Effector memory CD4-positive, alpha-beta T cell (primary cell): ENCODE data around the gene ZFP36.

Source experiments
- DNase-seq, 3 donors: peaks; one replicate each; pipeline ENCODE4 v3.0.0-alpha.2; 2020
- H3K27ac ChIP-seq: 2 replicates; pipeline ENCODE4 v1.7.0; 2013; ENCODE audit warnings: mild to moderate bottlenecking, low read length, moderate library complexity; ENCODE audit not compliant: insufficient read depth, poor library complexity, severe bottlenecking
- H3K27me3 ChIP-seq: replicated peaks from 2 replicates; pipeline ENCODE4 v1.7.0; 2013; ENCODE audit warnings: mild to moderate bottlenecking, low read length; ENCODE audit not compliant: insufficient read depth, control insufficient read depth, poor library complexity, severe bottlenecking
- H3K36me3 ChIP-seq: 2 replicates; pipeline ENCODE4 v1.7.0; 2013; ENCODE audit warnings: mild to moderate bottlenecking, low read length, moderate library complexity; ENCODE audit not compliant: control insufficient read depth, insufficient read depth
- H3K4me1 ChIP-seq: 2 replicates; pipeline ENCODE4 v1.7.0; 2013; ENCODE audit warnings: low read length, mild to moderate bottlenecking; ENCODE audit not compliant: control insufficient read depth, insufficient read depth, poor library complexity, severe bottlenecking
- H3K4me3 ChIP-seq: 2 replicates; pipeline ENCODE4 v1.7.0; 2013; ENCODE audit warnings: low read length, low read depth, mild to moderate bottlenecking; ENCODE audit not compliant: insufficient read depth, poor library complexity, severe bottlenecking
- H3K9me3 ChIP-seq: 2 replicates; pipeline ENCODE4 v1.7.0; 2013; ENCODE audit warnings: mild to moderate bottlenecking, low read length, moderate library complexity; ENCODE audit not compliant: control insufficient read depth
- total RNA-seq, 3 donors: gene quantifications; one replicate each; lab custom pipeline; 2026; lab: John Stamatoyannopoulos, UW

Gene ZFP36, protein sequence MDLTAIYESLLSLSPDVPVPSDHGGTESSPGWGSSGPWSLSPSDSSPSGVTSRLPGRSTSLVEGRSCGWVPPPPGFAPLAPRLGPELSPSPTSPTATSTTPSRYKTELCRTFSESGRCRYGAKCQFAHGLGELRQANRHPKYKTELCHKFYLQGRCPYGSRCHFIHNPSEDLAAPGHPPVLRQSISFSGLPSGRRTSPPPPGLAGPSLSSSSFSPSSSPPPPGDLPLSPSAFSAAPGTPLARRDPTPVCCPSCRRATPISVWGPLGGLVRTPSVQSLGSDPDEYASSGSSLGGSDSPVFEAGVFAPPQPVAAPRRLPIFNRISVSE
- 1,714 to 3,699 (median 1,914) reads per million in 3 donors for total RNA-seq

DNA sequence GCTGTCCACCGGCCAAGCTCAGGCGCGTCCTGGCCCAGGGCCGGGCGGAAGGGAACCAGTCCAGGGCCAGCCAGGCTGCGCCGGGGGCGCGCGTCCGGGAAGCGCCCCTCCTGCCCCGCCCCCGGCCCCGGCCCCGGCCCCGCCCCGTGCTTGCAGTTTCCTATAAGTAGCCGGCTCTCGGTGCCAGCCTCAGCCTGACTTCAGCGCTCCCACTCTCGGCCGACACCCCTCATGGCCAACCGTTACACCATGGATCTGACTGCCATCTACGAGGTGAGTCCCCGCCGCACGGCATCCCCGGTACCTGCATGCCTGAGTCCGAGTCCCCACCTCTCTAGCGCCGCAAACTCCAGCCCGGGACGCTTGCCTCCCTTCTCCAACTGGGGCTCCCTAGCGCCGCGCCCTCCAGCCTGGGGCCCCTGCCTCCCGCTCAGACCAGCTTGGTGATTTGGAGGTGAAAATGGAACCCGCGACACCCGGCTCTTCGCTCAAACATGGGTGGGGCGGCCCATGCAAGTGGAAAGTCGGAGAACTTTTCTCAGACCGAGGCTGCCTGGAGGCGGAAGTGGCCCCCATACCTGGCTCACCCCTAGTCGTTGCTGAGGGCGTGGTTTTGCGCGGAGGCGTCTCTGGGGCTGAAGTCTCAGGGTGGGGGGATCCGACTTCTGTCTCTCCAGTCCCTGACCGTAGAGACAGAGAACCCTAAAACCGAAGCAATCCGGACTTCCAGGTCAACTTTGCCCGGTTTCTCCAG, at the start of gene ZFP36:
Gene ZFP36, plus strand, starts transcription at position 192 of the 754 bp plus-strand sequence. Its CDS starts 58 bp downstream, at position 250.
- no peaks in the 10 kb centered on the region for H3K27me3 ChIP-seq
- H3K27ac ChIP-seq, result peak within 1 kb of the TSS; percentile 100
- peak within 1 kb of the TSS; percentile 99 for H3K4me3 ChIP-seq
- H3K9me3 ChIP-seq, result no peaks in the 10 kb centered on the region
- H3K36me3 ChIP-seq, result peaks cover 22% of the 10 kb centered on the region
- peaks cover 55% of the 10 kb centered on the region for H3K4me1 ChIP-seq
- peak; percentile 83 to 91 (median 86) for DNase-seq

DNA sequence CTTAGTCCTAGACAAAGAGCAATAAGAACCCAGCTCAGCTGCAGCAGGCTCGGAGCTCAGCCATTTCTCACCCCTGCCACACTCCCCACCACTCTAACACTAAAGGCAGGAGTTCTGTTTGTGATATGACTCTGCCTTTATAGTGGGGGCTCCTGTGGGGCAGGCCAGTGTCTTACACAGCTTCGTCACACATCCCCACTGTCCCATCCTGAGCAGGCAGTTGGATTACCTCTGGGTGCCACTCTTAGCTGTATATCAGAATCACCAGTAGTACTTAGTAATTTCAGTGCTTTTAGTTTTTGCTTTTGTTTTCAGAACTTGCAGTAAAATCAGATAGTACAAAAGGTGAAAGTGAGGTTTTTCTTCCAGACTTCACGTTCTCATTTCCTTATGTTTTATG, 47.6 kb upstream of the ZFP36 start:
- no peak overlapping the region for H3K4me3 ChIP-seq
- H3K9me3 ChIP-seq, result no peaks in the 10 kb centered on the region
- H3K27me3 ChIP-seq, result no peaks in the 10 kb centered on the region
- H3K27ac ChIP-seq, result no peak overlapping the region
- no peak for DNase-seq
- no peaks in the 10 kb centered on the region for H3K4me1 ChIP-seq
- peaks cover 58% of the 10 kb centered on the region for H3K36me3 ChIP-seq

DNA sequence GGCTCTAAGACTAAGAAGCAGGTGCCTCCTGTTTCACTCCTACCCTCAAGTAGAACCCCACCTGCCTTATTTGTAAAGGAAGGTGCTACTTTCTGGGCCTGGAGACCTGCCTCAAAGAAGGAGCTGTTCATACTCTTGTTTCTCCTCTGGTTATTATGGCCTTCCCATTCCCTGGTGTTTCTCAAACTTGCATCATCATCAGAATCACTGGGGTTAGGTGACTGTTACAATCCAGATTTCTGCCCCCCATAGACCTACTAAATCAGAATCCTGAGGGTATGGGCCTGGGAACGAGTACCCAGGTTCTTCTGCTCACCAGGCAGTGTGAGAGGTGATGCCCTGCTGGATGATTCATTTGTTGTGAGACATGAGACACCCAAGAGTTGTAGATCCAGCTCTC, 46.0 kb upstream of the ZFP36 start:
- H3K27ac ChIP-seq, result no peak overlapping the region
- H3K9me3 ChIP-seq, result no peaks in the 10 kb centered on the region
- peaks cover 42% of the 10 kb centered on the region for H3K36me3 ChIP-seq
- no peaks in the 10 kb centered on the region for H3K4me1 ChIP-seq
- no peak for DNase-seq
- no peaks in the 10 kb centered on the region for H3K27me3 ChIP-seq
- H3K4me3 ChIP-seq, result no peak overlapping the region

DNA sequence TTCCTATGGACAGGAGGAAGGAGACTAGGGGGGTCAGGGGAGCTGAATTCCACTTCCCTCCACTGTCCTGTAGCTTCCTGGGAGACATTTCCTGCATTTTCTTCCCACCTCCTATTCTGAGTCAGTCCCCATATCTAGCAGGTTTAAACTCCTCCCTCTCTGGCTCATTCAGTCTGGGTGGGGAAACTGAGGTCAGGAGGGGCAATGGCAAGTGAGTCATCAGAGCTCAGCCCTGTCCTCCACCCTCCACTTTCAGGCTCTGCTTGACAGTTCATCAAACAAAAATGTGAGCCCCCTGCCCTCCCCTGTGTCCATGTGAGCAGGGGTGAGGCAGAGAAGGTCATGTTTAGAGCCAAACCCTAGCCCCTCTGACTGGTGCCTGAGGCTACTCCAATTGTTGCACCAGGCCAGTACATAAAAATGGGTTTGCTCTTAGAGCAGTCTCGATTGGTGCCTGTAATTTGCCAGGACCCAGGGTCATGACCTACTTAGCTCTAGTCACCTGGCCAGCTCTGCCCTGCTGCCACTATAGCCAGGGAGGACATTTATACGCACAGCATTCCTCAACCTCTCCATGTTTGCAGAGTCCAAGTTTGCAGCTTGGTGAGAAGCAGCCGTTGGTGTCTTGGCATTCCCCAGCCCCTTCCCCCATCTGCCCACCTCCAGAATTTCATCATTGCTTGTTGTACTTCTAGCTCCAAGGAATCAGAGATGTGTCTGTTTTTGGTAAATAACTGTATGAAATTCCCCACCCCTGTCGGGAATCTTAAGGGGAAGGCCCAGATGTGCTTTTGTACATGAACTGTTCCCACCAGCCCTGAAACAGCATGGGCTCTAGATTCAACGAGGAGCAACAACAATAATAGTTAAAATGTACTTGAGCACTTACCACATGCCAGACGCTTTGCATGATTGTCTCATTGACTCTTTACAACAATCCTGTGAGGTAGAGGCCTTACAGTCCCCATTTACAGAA, 43.7 kb upstream of the ZFP36 start:
- no peak for DNase-seq
- Histone ChIP-seq H3K36me3 (peaks cover 24% of the 10 kb centered on the region), H3K27ac (no peak overlapping the region), H3K9me3 (no peaks in the 10 kb centered on the region), H3K4me3 (no peak overlapping the region), H3K27me3 (no peaks in the 10 kb centered on the region), H3K4me1 (no peaks in the 10 kb centered on the region)

DNA sequence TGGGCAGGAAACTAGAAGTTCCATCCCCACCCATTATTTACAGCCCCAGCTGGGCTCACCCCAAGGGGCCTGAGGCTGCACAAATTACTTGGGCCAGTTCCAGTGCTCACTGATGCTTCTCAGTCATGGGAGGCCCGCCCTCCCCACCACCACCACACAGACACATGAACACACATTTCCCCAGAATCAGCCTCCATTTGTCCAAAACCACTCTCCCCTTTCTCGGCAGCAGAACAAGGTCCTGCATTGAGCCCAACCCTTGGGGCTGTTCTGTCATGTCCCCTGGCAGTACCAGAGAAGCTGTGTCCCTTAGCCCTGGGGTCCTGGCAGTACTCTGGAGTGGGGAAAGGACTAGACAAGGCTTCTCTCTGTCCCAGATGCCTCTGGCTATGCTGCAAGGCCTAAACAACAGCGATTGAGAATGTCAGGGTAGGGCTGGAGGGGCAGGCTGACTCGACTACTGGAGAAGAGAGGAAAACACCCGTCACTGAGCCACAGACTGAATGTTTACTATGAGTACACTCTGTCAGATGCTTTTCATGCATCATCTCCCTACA, 42.7 kb upstream of the ZFP36 start:
- no peaks in the 10 kb centered on the region for H3K4me1 ChIP-seq
- no peak for DNase-seq
- H3K27me3 ChIP-seq, result no peaks in the 10 kb centered on the region
- H3K27ac ChIP-seq, result no peak overlapping the region
- H3K9me3 ChIP-seq, result no peaks in the 10 kb centered on the region
- H3K36me3 ChIP-seq, result peaks cover 16% of the 10 kb centered on the region
- no peak overlapping the region for H3K4me3 ChIP-seq

DNA sequence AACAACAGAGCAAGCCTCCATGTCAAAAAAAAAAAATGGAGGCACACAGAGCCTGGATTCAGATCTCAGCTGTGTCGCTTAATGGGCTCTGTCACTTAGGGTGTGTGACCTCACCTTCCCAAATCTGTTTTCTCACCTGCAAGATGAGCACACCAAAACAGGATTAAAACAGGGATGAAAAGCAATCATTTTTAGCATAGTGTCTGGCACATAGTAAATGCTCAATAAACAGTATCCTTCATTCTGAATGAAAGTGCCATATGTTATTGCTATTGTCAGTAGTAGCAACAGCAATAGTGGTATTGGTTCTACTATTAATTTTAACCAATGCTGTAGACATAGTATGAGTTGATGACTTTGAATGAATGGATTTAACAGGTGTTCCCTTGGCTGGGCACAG, 41.1 kb upstream of the ZFP36 start:
- DNase-seq, result no peak
- Histone ChIP-seq H3K4me3 (no peak overlapping the region), H3K9me3 (no peaks in the 10 kb centered on the region), H3K27me3 (no peaks in the 10 kb centered on the region), H3K36me3 (peaks cover 15% of the 10 kb centered on the region), H3K4me1 (no peaks in the 10 kb centered on the region), H3K27ac (no peak overlapping the region)

DNA sequence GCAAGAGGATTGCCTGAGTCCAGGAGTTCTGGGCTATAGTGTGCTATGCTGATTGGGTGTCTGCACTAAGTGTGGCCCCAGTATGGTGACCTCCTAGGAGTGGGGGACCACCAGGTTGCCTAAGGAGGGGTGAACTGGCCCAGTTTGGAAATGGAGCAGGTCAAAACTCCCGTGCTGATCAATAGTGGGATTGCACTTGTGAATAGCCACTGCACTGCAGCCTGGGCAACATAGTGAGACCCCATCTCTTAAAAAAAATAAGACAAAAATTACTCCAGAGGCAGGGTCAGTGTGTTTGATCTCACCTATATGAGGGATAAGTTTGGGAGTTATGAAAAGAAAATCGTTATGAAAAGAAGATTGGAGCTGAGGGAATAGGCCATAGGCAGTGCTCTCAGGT, 37.4 kb upstream of the ZFP36 start:
- H3K36me3 ChIP-seq, result peaks cover 34% of the 10 kb centered on the region
- no peak overlapping the region for H3K4me3 ChIP-seq
- H3K27ac ChIP-seq, result no peak overlapping the region
- no peaks in the 10 kb centered on the region for H3K9me3 ChIP-seq
- no peak for DNase-seq
- H3K27me3 ChIP-seq, result no peaks in the 10 kb centered on the region
- no peaks in the 10 kb centered on the region for H3K4me1 ChIP-seq

DNA sequence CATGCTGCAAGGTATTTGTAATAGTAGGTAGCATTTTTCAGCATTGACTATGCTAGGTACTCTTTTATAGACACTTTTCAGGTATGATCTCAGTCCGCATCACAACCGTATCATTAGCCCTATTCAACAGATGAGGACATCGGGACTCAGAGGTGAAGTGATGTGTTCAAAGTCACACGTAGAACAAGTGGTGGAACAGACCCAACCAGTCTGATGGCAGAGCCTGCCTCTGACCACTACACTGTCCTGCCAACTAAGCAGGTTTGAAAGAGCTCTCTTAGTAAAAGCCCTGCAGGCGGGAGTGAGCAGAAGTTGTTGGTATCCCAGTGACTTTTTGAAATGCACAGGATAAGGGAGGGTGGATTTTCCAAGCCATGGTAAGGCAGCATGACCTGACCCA, 35.9 kb upstream of the ZFP36 start:
- no peaks in the 10 kb centered on the region for H3K4me1 ChIP-seq
- H3K9me3 ChIP-seq, result no peaks in the 10 kb centered on the region
- peaks cover 44% of the 10 kb centered on the region for H3K36me3 ChIP-seq
- no peak overlapping the region for H3K4me3 ChIP-seq
- no peaks in the 10 kb centered on the region for H3K27me3 ChIP-seq
- H3K27ac ChIP-seq, result no peak overlapping the region
- DNase-seq, result no peak

DNA sequence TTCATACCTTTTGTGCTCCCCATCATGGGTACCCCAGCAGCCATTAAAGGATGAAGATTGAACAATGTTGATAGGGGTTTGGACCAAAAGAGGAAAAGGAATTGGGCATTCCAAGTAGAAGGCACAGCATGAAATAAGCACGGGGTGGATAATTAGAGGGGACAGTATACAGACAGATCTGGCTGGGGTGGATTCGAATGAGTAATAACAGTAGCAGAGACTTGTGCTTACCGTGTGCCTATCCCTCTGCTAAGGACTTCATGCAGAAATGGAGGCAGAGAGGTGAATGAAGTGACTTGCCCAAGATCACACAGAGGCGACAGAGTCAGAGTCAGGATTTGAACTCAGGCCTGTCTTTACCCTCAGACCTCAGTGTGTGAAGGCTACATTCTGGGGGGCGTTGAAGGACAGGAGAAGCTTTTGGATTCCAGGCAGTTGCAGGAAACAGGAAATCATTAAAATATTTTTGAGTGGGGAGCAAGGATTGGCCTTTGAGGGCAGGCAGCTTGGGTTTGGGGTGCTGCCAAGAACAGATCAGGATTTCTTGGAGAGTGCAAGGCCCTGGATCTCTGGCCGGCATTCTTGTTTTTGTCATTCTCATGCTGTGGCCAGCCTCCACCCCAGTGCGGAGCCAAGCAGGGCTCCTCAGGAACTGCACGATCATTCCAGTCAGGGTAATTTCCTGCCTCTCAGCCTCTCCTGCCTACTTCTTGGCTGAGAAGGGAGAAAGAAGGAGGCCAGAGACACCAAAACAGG, 34.4 kb upstream of the ZFP36 start:
- no peaks in the 10 kb centered on the region for H3K4me1 ChIP-seq
- H3K4me3 ChIP-seq, result no peak overlapping the region
- no peak overlapping the region for H3K27ac ChIP-seq
- no peaks in the 10 kb centered on the region for H3K27me3 ChIP-seq
- DNase-seq, result no peak
- no peaks in the 10 kb centered on the region for H3K9me3 ChIP-seq
- peaks cover 59% of the 10 kb centered on the region for H3K36me3 ChIP-seq
